IMR-90 (cell line): ENCODE results near the gene SAYSD1. TPM values are rescaled to one million over a fixed set of nuclear protein-coding genes. Genes with fewer than 3 reads are reported as not detected.

Experiments used
- ATAC-seq: fragments of 200-7000 bp; cut with Tn5 transposase; 2 replicates; pipeline ENCODE4 v1.9.1; 2020; ENCODE audit warnings: low read depth, mild to moderate bottlenecking, moderate library complexity
- BruUV-seq: library from RNA; stranded (reverse); fragments of 400-500 nt; replicated peaks from 2 replicates; lab custom pipeline; 2021; lab: Mats Ljungman, UMichigan
- CTCF ChIA-PET: fragments of 300-600 bp; formaldehyde crosslinking; extraction: SDS; loops from one replicate; lab custom pipeline; 2021; ENCODE audit warnings: antibody characterized with exemption; lab: Yijun Ruan, JAX
- POLR2A ChIA-PET: fragments of 300-600 bp; sonication (Branson Sonifier 250); formaldehyde crosslinking; loops from one replicate; lab custom pipeline; 2022; ENCODE audit warnings: antibody characterized with exemption; ENCODE audit not compliant: unreplicated experiment; lab: Charles Lee
- DNase-seq: peaks from one replicate; pipeline ENCODE4 v3.0.0; 2013
- H2AFZ ChIP-seq: replicated peaks from 2 replicates; pipeline ENCODE3; 2013; ENCODE audit warnings: low read length, mild to moderate bottlenecking; ENCODE audit not compliant: poor library complexity
- H2AK5ac ChIP-seq: 2 replicates; pipeline ENCODE4 v1.6.1; 2013; ENCODE audit warnings: low read depth, low read length, inconsistent platforms
- H2AK9ac ChIP-seq: replicated peaks from 2 replicates; pipeline ENCODE3; 2013; ENCODE audit warnings: mild to moderate bottlenecking, low read depth, low read length, moderate library complexity; ENCODE audit not compliant: poor library complexity
- H2BK120ac ChIP-seq: 2 replicates; pipeline ENCODE4 v1.6.1; 2013; ENCODE audit warnings: low read depth, low read length, inconsistent platforms
- H2BK15ac ChIP-seq: 3 replicates; pipeline ENCODE4 v1.6.1; 2013; ENCODE audit warnings: low read depth, low read length, inconsistent platforms
- H2BK20ac ChIP-seq: 2 replicates; pipeline ENCODE4 v1.6.1; 2013; ENCODE audit warnings: low read depth, mild to moderate bottlenecking, inconsistent platforms, low read length, moderate library complexity
- H2BK5ac ChIP-seq: 2 replicates; pipeline ENCODE4 v1.6.1; 2013; ENCODE audit warnings: mild to moderate bottlenecking, low read depth, low read length, inconsistent platforms; ENCODE audit not compliant: poor library complexity, severe bottlenecking
- H3K14ac ChIP-seq: replicated peaks from 2 replicates; pipeline ENCODE4 v1.6.1; 2013; ENCODE audit warnings: low read depth, low read length, inconsistent platforms
- H3K18ac ChIP-seq: 2 replicates; pipeline ENCODE4 v1.6.1; 2013; ENCODE audit warnings: low read depth, low read length, control low read depth
- H3K23ac ChIP-seq: 2 replicates; pipeline ENCODE4 v1.6.1; 2013; ENCODE audit warnings: low read depth, low read length, inconsistent platforms
- H3K27ac ChIP-seq: 2 replicates; pipeline ENCODE4 v1.5.1; 2013; ENCODE audit warnings: mild to moderate bottlenecking, control low read depth, low read length; ENCODE audit not compliant: insufficient read depth
- H3K27me3 ChIP-seq: 2 replicates; pipeline ENCODE4 v1.6.1; 2013; ENCODE audit warnings: low read length; ENCODE audit not compliant: control insufficient read depth, insufficient read depth
- H3K36me3 ChIP-seq: 2 replicates; pipeline ENCODE4 v1.6.1; 2013; ENCODE audit warnings: low read length, mixed read lengths; ENCODE audit not compliant: control insufficient read depth, insufficient read depth
- H3K4ac ChIP-seq: 2 replicates; pipeline ENCODE4 v1.6.1; 2013; ENCODE audit warnings: low read depth, low read length, inconsistent platforms
- H3K4me1 ChIP-seq: 2 replicates; pipeline ENCODE4 v1.6.1; 2013; ENCODE audit warnings: low read length, mixed read lengths; ENCODE audit not compliant: control insufficient read depth, insufficient read depth
- H3K4me2 ChIP-seq: 2 replicates; pipeline ENCODE4 v1.6.1; 2013; ENCODE audit warnings: low read depth, mild to moderate bottlenecking, control low read depth, low read length, moderate library complexity
- H3K4me3 ChIP-seq: 2 replicates; pipeline ENCODE4 v1.5.1; 2013; ENCODE audit warnings: low read depth, mild to moderate bottlenecking, control low read depth, low read length, moderate library complexity; ENCODE audit not compliant: insufficient read depth
- H3K56ac ChIP-seq: 2 replicates; pipeline ENCODE4 v1.6.1; 2013; ENCODE audit warnings: low read length, inconsistent platforms; ENCODE audit not compliant: insufficient read depth; ENCODE audit errors: extremely low read depth
- H3K79me1 ChIP-seq, 2 experiments: 2 replicates each; pipeline ENCODE4 v1.6.1; 2013; ENCODE audit warnings: low read length in 2 of 2, inconsistent platforms in 1 of 2, low read depth in 1 of 2
- H3K9ac ChIP-seq: 2 replicates; pipeline ENCODE4 v1.6.1; 2013; ENCODE audit warnings: low read depth, low read length, control low read depth
- H3K9me1 ChIP-seq: 2 replicates; pipeline ENCODE4 v1.6.1; 2013; ENCODE audit warnings: low read length, inconsistent platforms; ENCODE audit not compliant: insufficient read depth
- H3K9me3 ChIP-seq: 2 replicates; pipeline ENCODE4 v1.6.1; 2013; ENCODE audit warnings: low read length; ENCODE audit not compliant: control insufficient read depth, insufficient read depth
- H4K20me1 ChIP-seq: 2 replicates; pipeline ENCODE4 v1.6.1; 2013; ENCODE audit warnings: low read length, inconsistent platforms; ENCODE audit not compliant: insufficient read depth
- H4K5ac ChIP-seq: 2 replicates; pipeline ENCODE4 v1.6.1; 2013; ENCODE audit warnings: mild to moderate bottlenecking, low read depth, low read length, control low read depth
- H4K8ac ChIP-seq, 2 experiments: 2 replicates each; pipeline ENCODE4 v1.6.1; 2013; ENCODE audit warnings: low read depth in 2 of 2, low read length in 2 of 2, control low read depth in 1 of 2, inconsistent platforms in 1 of 2
- H4K91ac ChIP-seq: 2 replicates; pipeline ENCODE4 v1.6.1; 2013; ENCODE audit warnings: low read depth, low read length, inconsistent platforms; ENCODE audit not compliant: insufficient read depth
- CEBPB ChIP-seq: IDR thresholded peaks from 2 replicates; pipeline ENCODE4 v1.6.1; 2012; ENCODE audit warnings: low read depth, low read length, improper control_type of control experiment
- CHD1 ChIP-seq: IDR thresholded peaks from 2 replicates; pipeline ENCODE4 v1.6.1; 2012; ENCODE audit warnings: low read depth, low read length, improper control_type of control experiment
- CTCF ChIP-seq: conservative IDR thresholded peaks from 2 replicates; pipeline ENCODE4 v1.5.1; 2012; ENCODE audit warnings: mild to moderate bottlenecking, low read depth, low read length, improper control_type of control experiment
- ELK1 ChIP-seq: fragments of 150-350 bp; IDR thresholded peaks from 2 replicates; pipeline ENCODE4 v1.6.1; 2016; ENCODE audit warnings: low read depth, mild to moderate bottlenecking, low read length, moderate library complexity, borderline replicate concordance
- USF2 ChIP-seq: fragments of 150-350 bp; IDR thresholded peaks from 2 replicates; pipeline ENCODE4 v1.6.1; 2017; ENCODE audit warnings: mild to moderate bottlenecking, antibody characterized with exemption, low read length, low read depth
- WGBS, 2 experiments: methylation state at CpG; one replicate each; pipeline versions ENCODE4 v1.1.5 to v1.1.7; 2013; ENCODE audit warnings: missing lambda C conversion rate in 2 of 2; ENCODE audit not compliant: insufficient read length in 1 of 2; ENCODE audit errors: extremely low coverage in 2 of 2; 5-methylcytosine and 5-hydroxymethylcytosine counted together
- dilution Hi-C: fragments of 300-500 bp; cut with HindIII; formaldehyde crosslinking; loops from one replicate; pipeline ENCODE4 v1.14.3; 2018; ENCODE audit warnings: low sequenced_read_pairs; ENCODE audit not compliant: unreplicated experiment
- in situ Hi-C: fragments of 300-500 bp; cut with MboI; formaldehyde crosslinking; loops from 3 replicates; pipeline ENCODE4 v1.14.3; 2019; ENCODE audit warnings: low sequenced_read_pairs, inconsistent platforms, mixed read lengths
- intact Hi-C: fragments of 100-400 bp; cut with micrococcal nuclease; formaldehyde crosslinking; loops from 2 replicates; pipeline ENCODE4 v1.10.0; 2022
- polyA plus RNA-seq, 3 experiments: library from polyadenylated mRNA; depleted of rRNA; stranded (reverse); fragments of >200 nt; gene quantifications; 2 replicates each; pipeline ENCODE4 v1.2.3, GENCODE V29; 2012; ENCODE audit warnings: low replicate concordance in 1 of 3
- total RNA-seq: library from RNA; depleted of rRNA; stranded (reverse); fragments of >200 nt; gene quantifications from 2 replicates; pipeline ENCODE4 v1.2.3, GENCODE V29; 2012

Gene SAYSD1
- total and polyA plus RNA-seq, 2 of the 4 experiments (the other 2 are of a cell fraction) = 5.7 to 5.9 TPM

DNA sequence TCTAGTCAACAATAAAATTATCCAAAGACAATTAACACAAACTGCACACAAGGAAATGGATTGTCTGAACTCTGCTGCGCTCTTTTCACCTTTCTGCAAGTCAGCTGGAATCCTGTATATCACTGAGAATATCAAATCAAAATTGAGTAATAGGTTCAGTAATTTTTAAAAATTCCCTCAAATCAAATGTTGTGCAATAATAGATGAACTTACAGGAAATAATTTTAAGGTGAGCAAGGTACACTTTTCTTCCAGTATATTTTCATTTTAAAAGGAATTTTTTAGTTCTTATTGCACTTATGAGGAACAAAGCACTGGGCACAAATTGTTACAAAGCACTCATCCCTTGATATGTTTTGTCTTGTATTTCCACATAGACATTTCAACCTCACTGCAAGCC, 1.2 kb downstream of the SAYSD1 start:
- peaks cover 4% of the 10 kb centered on the region; the same call in 1 of the 2 replicates for H3K4me1 ChIP-seq
- no peak overlapping the region for H4K8ac ChIP-seq
- H3K18ac ChIP-seq = no peak overlapping the region
- ATAC-seq (no peak), DNase-seq (no peak)
- H3K9me3 ChIP-seq = no peaks in the 10 kb centered on the region
- peaks cover 4% of the 10 kb centered on the region for H3K9me1 ChIP-seq
- no peak overlapping the region for H2AK5ac ChIP-seq
- no peak for TF ChIP-seq USF2
- peak; percentile 79 for TF ChIP-seq CEBPB
- TF ChIP-seq CTCF = no peak
- TF ChIP-seq ELK1 = no peak
- TF ChIP-seq CHD1 = no peak
- H3K23ac ChIP-seq = no peak overlapping the region
- H3K79me1 ChIP-seq = peaks cover 0 to 4% of the 10 kb centered on the region in 2 experiments; a peak in 2 of 4 replicates
- H4K20me1 ChIP-seq = no peaks in the 10 kb centered on the region
- H2BK5ac ChIP-seq = no peak overlapping the region
- H2BK15ac ChIP-seq = no peak overlapping the region
- no peak overlapping the region for H3K4me3 ChIP-seq
- ChIA-PET POLR2A (no interaction called here), CTCF (interaction anchor here (1.7 kb wide), 1 partner anchor 11 kb away, joined by 5 read pairs; no protein-coding TSS in a partner anchor)
- peaks cover 5% of the 10 kb centered on the region for H3K36me3 ChIP-seq
- H2BK20ac ChIP-seq = no peak overlapping the region
- in situ Hi-C loops = no loop called here
- H2AK9ac ChIP-seq = no peak overlapping the region
- no peak overlapping the region for H3K56ac ChIP-seq
- intact Hi-C loops = no loop called here
- no peak overlapping the region for H3K4ac ChIP-seq
- WGBS, 2 experiments = no CpG with 5 or more reads among the region's 1 CpG
- H3K9ac ChIP-seq = no peak overlapping the region
- H2BK120ac ChIP-seq = no peak overlapping the region
- H4K91ac ChIP-seq = no peak overlapping the region
- no peaks in the 10 kb centered on the region; the same call in 1 of the 2 replicates for H3K27me3 ChIP-seq
- H3K27ac ChIP-seq = no peak overlapping the region
- H2AFZ ChIP-seq = no peak overlapping the region
- H3K14ac ChIP-seq = no peak overlapping the region
- H4K5ac ChIP-seq = no peak overlapping the region
- peak overlapping the region; percentile 81; the same call in 1 of the 2 replicates for H3K4me2 ChIP-seq
- BruUV-seq = no TSS peak
- dilution Hi-C loops = no loop called here
